ENCODE results near the gene SVOP. TPM values are rescaled to one million over a fixed set of nuclear protein-coding genes. Genes with fewer than 3 reads are reported as not detected.

The SVOP gene
- total and polyA plus RNA-seq, 11 donors = 0.14 to 5.3 (median 2.2) TPM

DNA sequence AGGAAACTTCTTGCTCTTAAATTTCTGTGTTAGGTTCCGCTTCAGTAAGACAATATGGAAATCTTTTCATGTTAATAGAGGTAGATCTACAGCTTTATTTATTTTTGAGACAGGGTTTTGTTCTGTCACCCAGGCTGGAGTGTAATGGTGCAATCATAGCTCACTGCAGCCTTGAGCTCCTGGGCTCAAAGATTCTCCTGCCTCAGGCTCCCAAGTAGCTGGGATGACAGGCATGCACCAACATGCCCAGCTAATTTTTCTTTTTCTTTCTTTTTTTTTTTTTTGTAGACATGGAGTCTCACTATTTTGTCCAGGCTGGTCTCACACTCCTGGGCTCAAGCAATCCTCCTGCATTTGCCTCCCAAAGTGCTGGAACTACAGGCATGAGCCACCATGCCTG, 70.9 kb downstream of the SVOP start:
- no peaks in the 10 kb centered on the region for H3K27me3 ChIP-seq
- ATAC-seq = no peak
- no peak for TF ChIP-seq POLR2A (IDR thresholded peaks at IDR 0.05)

DNA sequence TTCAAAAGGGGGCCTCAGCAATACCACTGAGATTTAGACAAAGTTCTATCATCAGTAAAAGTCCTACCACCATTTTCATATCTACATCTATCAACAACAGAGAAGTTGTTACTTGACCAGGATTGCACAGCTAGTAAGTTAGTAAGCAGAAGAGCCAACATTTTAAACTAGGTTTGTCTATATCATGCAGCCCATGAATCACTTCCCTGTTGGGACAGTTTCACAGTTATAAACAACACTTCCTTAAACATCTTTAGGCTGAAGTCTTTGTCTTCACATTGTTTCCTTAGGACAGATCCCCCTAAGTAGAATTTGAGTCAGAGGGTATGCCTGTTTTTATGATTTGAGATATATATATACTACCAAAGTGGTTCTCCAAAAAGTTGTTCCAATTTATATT, 72.5 kb downstream of the SVOP start:
- H3K4me3 ChIP-seq = no peak overlapping the region
- peaks cover 0 to 12% (median 2%) of the 10 kb centered on the region in 12 donors for H3K9me3 ChIP-seq
- DNase-seq = no peak
- H3K4me1 ChIP-seq = peaks cover 0 to 18% (median 5%) of the 10 kb centered on the region in 12 donors
- TF ChIP-seq, protein P1, sequence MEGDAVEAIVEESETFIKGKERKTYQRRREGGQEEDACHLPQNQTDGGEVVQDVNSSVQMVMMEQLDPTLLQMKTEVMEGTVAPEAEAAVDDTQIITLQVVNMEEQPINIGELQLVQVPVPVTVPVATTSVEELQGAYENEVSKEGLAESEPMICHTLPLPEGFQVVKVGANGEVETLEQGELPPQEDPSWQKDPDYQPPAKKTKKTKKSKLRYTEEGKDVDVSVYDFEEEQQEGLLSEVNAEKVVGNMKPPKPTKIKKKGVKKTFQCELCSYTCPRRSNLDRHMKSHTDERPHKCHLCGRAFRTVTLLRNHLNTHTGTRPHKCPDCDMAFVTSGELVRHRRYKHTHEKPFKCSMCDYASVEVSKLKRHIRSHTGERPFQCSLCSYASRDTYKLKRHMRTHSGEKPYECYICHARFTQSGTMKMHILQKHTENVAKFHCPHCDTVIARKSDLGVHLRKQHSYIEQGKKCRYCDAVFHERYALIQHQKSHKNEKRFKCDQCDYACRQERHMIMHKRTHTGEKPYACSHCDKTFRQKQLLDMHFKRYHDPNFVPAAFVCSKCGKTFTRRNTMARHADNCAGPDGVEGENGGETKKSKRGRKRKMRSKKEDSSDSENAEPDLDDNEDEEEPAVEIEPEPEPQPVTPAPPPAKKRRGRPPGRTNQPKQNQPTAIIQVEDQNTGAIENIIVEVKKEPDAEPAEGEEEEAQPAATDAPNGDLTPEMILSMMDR (IDR thresholded peaks at IDR 0.05) = no peak
- TF ChIP-seq POLR2A (IDR thresholded peaks at IDR 0.05) = no peak
- H3K27ac ChIP-seq = peak overlapping the region in 1 of 12 donors; percentile 27
- H3K36me3 ChIP-seq = no peaks in the 10 kb centered on the region
- intact Hi-C loops (cut with DNase I) = loop anchor here in 4 of 10 donors (1.0 to 10.0 kb wide), 5 partner anchors 74 to 576 kb away; no protein-coding TSS in a partner anchor
- H3K27me3 ChIP-seq = no peaks in the 10 kb centered on the region
- ATAC-seq = no peak

More for the DNA sequence above, 70.9 kb downstream of the SVOP start:
- intact Hi-C loops (cut with DNase I) = loop anchor here in 9 of 10 donors (2.0 to 10.0 kb wide), 20 partner anchors 63 to 575 kb away; partner anchors contain the start of genes ISCU (in 4 of the 9), SART3 (in 3 of the 9), ALKBH2 (in 2 of the 9) and SSH1 (in 2 of the 9)
- Histone ChIP-seq H3K4me1 (peaks cover 0 to 18% (median 6%) of the 10 kb centered on the region in 12 donors), H3K36me3 (no peaks in the 10 kb centered on the region), H3K4me3 (no peak overlapping the region), H3K9me3 (peaks cover 0 to 12% (median 2%) of the 10 kb centered on the region in 12 donors), H3K27ac (no peak overlapping the region)
- 94 to 96% (median 96%) methylated on average over 1 of the region's 1 CpG for WGBS, 4 donors
- DNase-seq = no peak

DNA sequence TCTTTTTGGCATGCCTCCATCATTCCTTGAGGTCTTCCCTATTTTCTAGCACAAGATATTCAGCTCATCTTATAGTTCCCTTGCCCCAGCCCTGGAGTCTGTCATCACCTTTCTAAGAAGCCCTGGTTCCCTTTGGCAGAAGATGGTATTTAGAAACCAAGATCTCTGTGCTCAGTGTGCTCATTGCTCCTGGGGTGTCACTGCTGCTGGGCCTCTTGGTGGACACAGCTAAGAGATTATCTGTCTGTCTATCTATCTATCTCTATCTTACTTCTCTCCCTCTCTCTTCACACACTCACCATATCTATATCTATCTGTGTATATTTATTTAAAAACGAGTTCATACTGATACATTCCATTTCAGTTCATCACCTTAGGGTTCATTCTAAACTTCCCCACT, 73.8 kb downstream of the SVOP start:
- H3K27ac ChIP-seq = no peak overlapping the region
- no peaks in the 10 kb centered on the region for H3K27me3 ChIP-seq
- H3K36me3 ChIP-seq = no peaks in the 10 kb centered on the region
- WGBS, 4 donors = 51 to 79% (median 60%) methylated on average over 1 of the region's 1 CpG
- no peak for ATAC-seq
- peaks cover 0 to 18% (median 5%) of the 10 kb centered on the region in 12 donors for H3K4me1 ChIP-seq
- no peak for TF ChIP-seq POLR2A (IDR thresholded peaks at IDR 0.05)
- TF ChIP-seq, protein P1 (IDR thresholded peaks at IDR 0.05) = no peak
- intact Hi-C loops (cut with DNase I) = loop anchor here in 3 of 10 donors (5.0 to 10.0 kb wide), 4 partner anchors 72 to 578 kb away; no protein-coding TSS in a partner anchor
- DNase-seq = no peak
- H3K4me3 ChIP-seq = no peak overlapping the region
- H3K9me3 ChIP-seq = peaks cover 0 to 12% (median 2%) of the 10 kb centered on the region in 12 donors

DNA sequence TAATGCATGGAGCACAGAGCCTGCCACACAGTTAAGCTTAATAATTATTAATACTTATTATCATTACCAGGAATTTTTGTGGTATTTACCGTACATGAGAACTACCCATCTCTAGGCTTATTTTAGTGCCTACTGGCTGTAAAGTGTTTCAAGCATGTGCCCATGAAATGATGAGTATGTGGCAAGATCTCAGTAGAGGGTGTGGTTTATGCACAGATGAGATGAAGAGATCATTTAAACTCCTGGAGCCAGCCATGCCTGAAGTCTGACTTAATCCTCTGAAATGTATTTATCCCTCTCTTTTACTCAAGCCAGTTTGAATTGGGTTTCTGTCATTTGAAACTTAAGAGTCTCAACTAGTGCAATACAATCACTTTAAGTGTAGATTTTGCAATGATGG, 80.7 kb downstream of the SVOP start:
- ATAC-seq (no peak), DNase-seq (no peak)
- Histone ChIP-seq H3K27ac (no peak overlapping the region), H3K4me1 (no peaks in the 10 kb centered on the region), H3K27me3 (no peaks in the 10 kb centered on the region), H3K9me3 (no peaks in the 10 kb centered on the region), H3K4me3 (no peak overlapping the region), H3K36me3 (no peaks in the 10 kb centered on the region)
- TF ChIP-seq, protein P1 (IDR thresholded peaks at IDR 0.05) = no peak
- TF ChIP-seq POLR2A (IDR thresholded peaks at IDR 0.05) = no peak
- intact Hi-C loops (cut with DNase I) = loop anchor here in 2 of 10 donors (5.0 to 10.0 kb wide), 4 partner anchors 65 to 585 kb away; no protein-coding TSS in a partner anchor
- 39 to 94% (median 70%) methylated on average over 1 of the region's 1 CpG for WGBS, 4 donors
